CD4-positive, alpha-beta T cell treated with Interleukin-4 for 1 hour (primary cell): ENCODE data around the gene CDKN1A.

Experiments
- DNase-seq, 2 donors: peaks; one replicate each; pipeline ENCODE4 v3.0.0-alpha.2; 2020 to 2022

The CDKN1A gene

GRCh38 chr6:36656441-36656840 lies 22.1 kb upstream of the CDKN1A start:
- no peak for DNase-seq

GRCh38 chr6:36657271-36657670 lies 21.2 kb upstream of the CDKN1A start:
- no peak for DNase-seq

GRCh38 chr6:36657942-36658544 lies 20.5 kb upstream of the CDKN1A start:
- DNase-seq = no peak

- no peak for DNase-seq
These were observed 19.2 kb upstream of the CDKN1A start for GRCh38 chr6:36659271-36659670.

GRCh38 chr6:36660771-36661471 lies 17.6 kb upstream of the CDKN1A start:
- DNase-seq = no peak

GRCh38 chr6:36662380-36662779 lies 16.1 kb upstream of the CDKN1A start:
- no peak for DNase-seq

- no peak for DNase-seq
These were observed 15.7 kb upstream of the CDKN1A start for GRCh38 chr6:36662827-36663256.

- DNase-seq = no peak
These were observed 14.7 kb upstream of the CDKN1A start for GRCh38 chr6:36663504-36664446.

GRCh38 chr6:36665180-36665579 lies 13.3 kb upstream of the CDKN1A start:
- no peak for DNase-seq

GRCh38 chr6:36666287-36666686 lies 12.2 kb upstream of the CDKN1A start:
- DNase-seq = no peak

- DNase-seq = peak in 1 of 2 donors; percentile 60
These were observed 11.5 kb upstream of the CDKN1A start for GRCh38 chr6:36666826-36667591.

GRCh38 chr6:36668591-36668990 lies 9.9 kb upstream of the CDKN1A start:
- no peak for DNase-seq

GRCh38 chr6:36669002-36669401 lies 9.5 kb upstream of the CDKN1A start:
- DNase-seq = no peak

GRCh38 chr6:36670271-36670670 lies 8.2 kb upstream of the CDKN1A start:
- DNase-seq = no peak

GRCh38 chr6:36671687-36672375 lies 6.7 kb upstream of the CDKN1A start:
- DNase-seq = no peak

- DNase-seq = no peak
These were observed 4.6 kb upstream of the CDKN1A start for GRCh38 chr6:36673882-36674281.

GRCh38 chr6:36674942-36675341 lies 3.6 kb upstream of the CDKN1A start:
- no peak for DNase-seq

GRCh38 chr6:36676141-36677058 lies 2.1 kb upstream of the CDKN1A start:
- no peak for DNase-seq

- DNase-seq = no peak
These were observed 1.3 kb upstream of the CDKN1A start for GRCh38 chr6:36677059-36677749.

GRCh38 chr6:36677753-36678487 lies 594 bp upstream of the CDKN1A start:
- DNase-seq = no peak
